ENCODE data around the gene NABP2.

DNA sequence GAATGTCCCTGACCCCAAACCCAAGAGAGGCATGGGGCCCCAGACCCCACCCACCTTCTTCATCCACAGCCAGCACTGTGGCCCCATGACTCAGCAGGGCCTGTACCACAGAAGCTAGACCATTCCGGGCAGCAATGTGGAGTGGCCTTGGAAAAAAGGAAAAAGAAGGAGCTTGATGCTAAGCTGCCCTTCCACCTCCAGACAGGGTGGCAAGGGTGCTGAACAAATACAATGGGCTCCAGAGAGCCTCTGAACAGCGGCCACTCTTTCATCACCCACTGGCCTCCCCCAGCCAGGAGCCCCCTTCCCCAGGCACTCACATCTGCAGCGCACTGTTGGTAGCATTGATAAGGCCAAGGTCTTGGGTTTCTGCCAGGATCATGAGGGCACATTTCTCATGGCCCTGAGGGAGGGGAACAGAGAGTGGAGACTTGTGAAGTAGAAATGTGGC is 19.6 kb downstream of the NABP2 start:
- TF ChIP-seq POLR2A (IDR thresholded peaks at IDR 0.05), result no peak
- TF ChIP-seq, protein P1, sequence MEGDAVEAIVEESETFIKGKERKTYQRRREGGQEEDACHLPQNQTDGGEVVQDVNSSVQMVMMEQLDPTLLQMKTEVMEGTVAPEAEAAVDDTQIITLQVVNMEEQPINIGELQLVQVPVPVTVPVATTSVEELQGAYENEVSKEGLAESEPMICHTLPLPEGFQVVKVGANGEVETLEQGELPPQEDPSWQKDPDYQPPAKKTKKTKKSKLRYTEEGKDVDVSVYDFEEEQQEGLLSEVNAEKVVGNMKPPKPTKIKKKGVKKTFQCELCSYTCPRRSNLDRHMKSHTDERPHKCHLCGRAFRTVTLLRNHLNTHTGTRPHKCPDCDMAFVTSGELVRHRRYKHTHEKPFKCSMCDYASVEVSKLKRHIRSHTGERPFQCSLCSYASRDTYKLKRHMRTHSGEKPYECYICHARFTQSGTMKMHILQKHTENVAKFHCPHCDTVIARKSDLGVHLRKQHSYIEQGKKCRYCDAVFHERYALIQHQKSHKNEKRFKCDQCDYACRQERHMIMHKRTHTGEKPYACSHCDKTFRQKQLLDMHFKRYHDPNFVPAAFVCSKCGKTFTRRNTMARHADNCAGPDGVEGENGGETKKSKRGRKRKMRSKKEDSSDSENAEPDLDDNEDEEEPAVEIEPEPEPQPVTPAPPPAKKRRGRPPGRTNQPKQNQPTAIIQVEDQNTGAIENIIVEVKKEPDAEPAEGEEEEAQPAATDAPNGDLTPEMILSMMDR (IDR thresholded peaks at IDR 0.05), result no peak
